WTC11 (cell line): Measurements from ENCODE around the gene ITSN1.

Source experiments
- CBFB ChIP-seq: sonication (generic); formaldehyde crosslinking; IDR thresholded peaks from 2 replicates; pipeline ENCODE4 v1.8.1; 2022; ENCODE audit warnings: mild to moderate bottlenecking, low read depth, missing genetic modification reagents
- NR1H2 ChIP-seq: sonication (generic); formaldehyde crosslinking; IDR thresholded peaks from 2 replicates; pipeline ENCODE4 v1.9.0; 2021; ENCODE audit warnings: mild to moderate bottlenecking, moderate library complexity, missing genetic modification reagents
- RELA ChIP-seq: sonication (generic); formaldehyde crosslinking; IDR thresholded peaks from 2 replicates; pipeline ENCODE4 v1.8.1; 2022; ENCODE audit warnings: missing genetic modification reagents, mild to moderate bottlenecking, borderline replicate concordance
- ZNF232 ChIP-seq: sonication (generic); formaldehyde crosslinking; IDR thresholded peaks from 2 replicates; pipeline ENCODE4 v1.8.0; 2022; ENCODE audit warnings: mild to moderate bottlenecking, missing genetic modification reagents
- ZNF671 ChIP-seq: fragments of 250-450 bp; sonication (Bioruptor Pico); IDR thresholded peaks from 2 replicates; pipeline ENCODE4 v1.8.0; 2021; ENCODE audit warnings: mild to moderate bottlenecking
- TF ChIP-seq, protein P1 (sequence below): fragments of 200-600 bp; IDR thresholded peaks from 2 replicates; pipeline ENCODE4 v1.8.0; 2022; ENCODE audit warnings: antibody characterized with exemption
- TF ChIP-seq, protein P2 (sequence below): sonication (generic); formaldehyde crosslinking; IDR thresholded peaks from 2 replicates; pipeline ENCODE4 v1.8.0; 2022; ENCODE audit warnings: mild to moderate bottlenecking, missing genetic modification reagents
- TF ChIP-seq, protein P3 (sequence below): sonication (generic); formaldehyde crosslinking; conservative IDR thresholded peaks from 2 replicates; pipeline ENCODE4 v1.8.1; 2023; ENCODE audit warnings: mild to moderate bottlenecking, low read depth, missing genetic modification reagents, moderate library complexity
- TF ChIP-seq, protein P4 (sequence below): sonication (generic); formaldehyde crosslinking; conservative IDR thresholded peaks from 2 replicates; pipeline ENCODE4 v1.8.1; 2022; ENCODE audit warnings: mild to moderate bottlenecking, missing genetic modification reagents
- TF ChIP-seq, protein P5 (sequence below): sonication (generic); formaldehyde crosslinking; IDR thresholded peaks from 2 replicates; pipeline ENCODE4 v1.8.0; 2022; ENCODE audit warnings: mild to moderate bottlenecking, missing genetic modification reagents

DNA sequence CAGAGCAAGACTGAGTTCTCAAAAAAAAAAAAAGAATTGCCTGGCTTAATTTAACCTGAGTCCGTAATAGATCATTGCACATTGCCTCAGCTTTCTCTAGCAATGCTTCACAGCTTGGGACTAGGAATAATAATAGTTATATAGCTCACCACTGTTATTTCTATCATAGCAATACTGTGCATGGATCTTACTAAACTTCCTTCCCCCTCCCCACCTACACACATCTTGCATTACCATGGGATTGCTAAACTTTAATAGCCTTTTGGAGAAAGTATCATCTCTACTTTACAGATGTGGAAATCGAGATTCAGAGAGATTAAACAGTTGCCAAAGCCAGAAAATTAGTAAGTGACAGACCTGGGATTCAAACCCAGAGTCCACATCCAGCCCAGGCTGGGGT, 173.9 kb downstream of the ITSN1 start:
- no peak for TF ChIP-seq RELA (CRISPR knock-in tag)
- no peak for TF ChIP-seq CBFB (CRISPR knock-in tag)
- TF ChIP-seq, protein P1, sequence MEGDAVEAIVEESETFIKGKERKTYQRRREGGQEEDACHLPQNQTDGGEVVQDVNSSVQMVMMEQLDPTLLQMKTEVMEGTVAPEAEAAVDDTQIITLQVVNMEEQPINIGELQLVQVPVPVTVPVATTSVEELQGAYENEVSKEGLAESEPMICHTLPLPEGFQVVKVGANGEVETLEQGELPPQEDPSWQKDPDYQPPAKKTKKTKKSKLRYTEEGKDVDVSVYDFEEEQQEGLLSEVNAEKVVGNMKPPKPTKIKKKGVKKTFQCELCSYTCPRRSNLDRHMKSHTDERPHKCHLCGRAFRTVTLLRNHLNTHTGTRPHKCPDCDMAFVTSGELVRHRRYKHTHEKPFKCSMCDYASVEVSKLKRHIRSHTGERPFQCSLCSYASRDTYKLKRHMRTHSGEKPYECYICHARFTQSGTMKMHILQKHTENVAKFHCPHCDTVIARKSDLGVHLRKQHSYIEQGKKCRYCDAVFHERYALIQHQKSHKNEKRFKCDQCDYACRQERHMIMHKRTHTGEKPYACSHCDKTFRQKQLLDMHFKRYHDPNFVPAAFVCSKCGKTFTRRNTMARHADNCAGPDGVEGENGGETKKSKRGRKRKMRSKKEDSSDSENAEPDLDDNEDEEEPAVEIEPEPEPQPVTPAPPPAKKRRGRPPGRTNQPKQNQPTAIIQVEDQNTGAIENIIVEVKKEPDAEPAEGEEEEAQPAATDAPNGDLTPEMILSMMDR, result no peak
- TF ChIP-seq, protein P2, sequence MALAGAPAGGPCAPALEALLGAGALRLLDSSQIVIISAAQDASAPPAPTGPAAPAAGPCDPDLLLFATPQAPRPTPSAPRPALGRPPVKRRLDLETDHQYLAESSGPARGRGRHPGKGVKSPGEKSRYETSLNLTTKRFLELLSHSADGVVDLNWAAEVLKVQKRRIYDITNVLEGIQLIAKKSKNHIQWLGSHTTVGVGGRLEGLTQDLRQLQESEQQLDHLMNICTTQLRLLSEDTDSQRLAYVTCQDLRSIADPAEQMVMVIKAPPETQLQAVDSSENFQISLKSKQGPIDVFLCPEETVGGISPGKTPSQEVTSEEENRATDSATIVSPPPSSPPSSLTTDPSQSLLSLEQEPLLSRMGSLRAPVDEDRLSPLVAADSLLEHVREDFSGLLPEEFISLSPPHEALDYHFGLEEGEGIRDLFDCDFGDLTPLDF (CRISPR knock-in tag), result no peak
- TF ChIP-seq NR1H2 (CRISPR knock-in tag), result no peak
- TF ChIP-seq ZNF232 (CRISPR knock-in tag), result no peak
- TF ChIP-seq ZNF671 (CRISPR knock-in tag), result no peak
- TF ChIP-seq, protein P3, sequence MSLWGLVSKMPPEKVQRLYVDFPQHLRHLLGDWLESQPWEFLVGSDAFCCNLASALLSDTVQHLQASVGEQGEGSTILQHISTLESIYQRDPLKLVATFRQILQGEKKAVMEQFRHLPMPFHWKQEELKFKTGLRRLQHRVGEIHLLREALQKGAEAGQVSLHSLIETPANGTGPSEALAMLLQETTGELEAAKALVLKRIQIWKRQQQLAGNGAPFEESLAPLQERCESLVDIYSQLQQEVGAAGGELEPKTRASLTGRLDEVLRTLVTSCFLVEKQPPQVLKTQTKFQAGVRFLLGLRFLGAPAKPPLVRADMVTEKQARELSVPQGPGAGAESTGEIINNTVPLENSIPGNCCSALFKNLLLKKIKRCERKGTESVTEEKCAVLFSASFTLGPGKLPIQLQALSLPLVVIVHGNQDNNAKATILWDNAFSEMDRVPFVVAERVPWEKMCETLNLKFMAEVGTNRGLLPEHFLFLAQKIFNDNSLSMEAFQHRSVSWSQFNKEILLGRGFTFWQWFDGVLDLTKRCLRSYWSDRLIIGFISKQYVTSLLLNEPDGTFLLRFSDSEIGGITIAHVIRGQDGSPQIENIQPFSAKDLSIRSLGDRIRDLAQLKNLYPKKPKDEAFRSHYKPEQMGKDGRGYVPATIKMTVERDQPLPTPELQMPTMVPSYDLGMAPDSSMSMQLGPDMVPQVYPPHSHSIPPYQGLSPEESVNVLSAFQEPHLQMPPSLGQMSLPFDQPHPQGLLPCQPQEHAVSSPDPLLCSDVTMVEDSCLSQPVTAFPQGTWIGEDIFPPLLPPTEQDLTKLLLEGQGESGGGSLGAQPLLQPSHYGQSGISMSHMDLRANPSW (CRISPR knock-in tag), result no peak
- TF ChIP-seq, protein P4, sequence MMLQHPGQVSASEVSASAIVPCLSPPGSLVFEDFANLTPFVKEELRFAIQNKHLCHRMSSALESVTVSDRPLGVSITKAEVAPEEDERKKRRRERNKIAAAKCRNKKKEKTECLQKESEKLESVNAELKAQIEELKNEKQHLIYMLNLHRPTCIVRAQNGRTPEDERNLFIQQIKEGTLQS (CRISPR knock-in tag), result no peak
- TF ChIP-seq, protein P5, sequence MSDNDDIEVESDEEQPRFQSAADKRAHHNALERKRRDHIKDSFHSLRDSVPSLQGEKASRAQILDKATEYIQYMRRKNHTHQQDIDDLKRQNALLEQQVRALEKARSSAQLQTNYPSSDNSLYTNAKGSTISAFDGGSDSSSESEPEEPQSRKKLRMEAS (CRISPR knock-in tag), result no peak
